RWPE2 (cell line): ENCODE data around the gene FZD7.

Experiments
- ATAC-seq: fragments of 200-7000 bp; cut with Tn5 transposase; 3 replicates; pipeline ENCODE4 v1.9.1; 2021; ENCODE audit warnings: low read depth
- DNase-seq: peaks from one replicate; pipeline ENCODE4 v3.0.0-alpha.2; 2020; ENCODE audit warnings: low spot score
- H3K27ac ChIP-seq: fragments of 450-650 bp; 2 replicates; pipeline ENCODE4 v1.5.1; 2017; ENCODE audit warnings: mild to moderate bottlenecking; ENCODE audit not compliant: poor library complexity, severe bottlenecking
- H3K27me3 ChIP-seq: fragments of 250-450 bp; sonication (Bioruptor Pico); 2 replicates; pipeline ENCODE4 v1.5.1; 2021; ENCODE audit warnings: mild to moderate bottlenecking, moderate library complexity; ENCODE audit not compliant: insufficient read depth, poor library complexity, severe bottlenecking
- H3K36me3 ChIP-seq: fragments of 250-450 bp; sonication (Bioruptor Pico); 2 replicates; pipeline ENCODE4 v1.5.1; 2020; ENCODE audit warnings: low read depth, mild to moderate bottlenecking, moderate library complexity
- H3K4me1 ChIP-seq: fragments of 250-450 bp; sonication (Bioruptor Pico); 2 replicates; pipeline ENCODE4 v1.5.1; 2021; ENCODE audit warnings: mild to moderate bottlenecking, moderate library complexity; ENCODE audit not compliant: insufficient read depth, poor library complexity, severe bottlenecking
- H3K4me3 ChIP-seq: fragments of 250-450 bp; sonication (Bioruptor Pico); 2 replicates; pipeline ENCODE4 v1.5.1; 2021; ENCODE audit warnings: mild to moderate bottlenecking, moderate library complexity; ENCODE audit not compliant: severe bottlenecking
- H3K9me3 ChIP-seq: fragments of 250-450 bp; sonication (Bioruptor Pico); 2 replicates; pipeline ENCODE4 v1.5.1; 2021; ENCODE audit warnings: mild to moderate bottlenecking, moderate library complexity; ENCODE audit not compliant: severe bottlenecking
- TF ChIP-seq, protein P1 (sequence below): fragments of 450-650 bp; IDR thresholded peaks from one replicate; pipeline ENCODE4 v1.5.1; 2017; ENCODE audit warnings: mild to moderate bottlenecking, moderate library complexity; ENCODE audit not compliant: poor library complexity, severe bottlenecking

Gene FZD7

DNA sequence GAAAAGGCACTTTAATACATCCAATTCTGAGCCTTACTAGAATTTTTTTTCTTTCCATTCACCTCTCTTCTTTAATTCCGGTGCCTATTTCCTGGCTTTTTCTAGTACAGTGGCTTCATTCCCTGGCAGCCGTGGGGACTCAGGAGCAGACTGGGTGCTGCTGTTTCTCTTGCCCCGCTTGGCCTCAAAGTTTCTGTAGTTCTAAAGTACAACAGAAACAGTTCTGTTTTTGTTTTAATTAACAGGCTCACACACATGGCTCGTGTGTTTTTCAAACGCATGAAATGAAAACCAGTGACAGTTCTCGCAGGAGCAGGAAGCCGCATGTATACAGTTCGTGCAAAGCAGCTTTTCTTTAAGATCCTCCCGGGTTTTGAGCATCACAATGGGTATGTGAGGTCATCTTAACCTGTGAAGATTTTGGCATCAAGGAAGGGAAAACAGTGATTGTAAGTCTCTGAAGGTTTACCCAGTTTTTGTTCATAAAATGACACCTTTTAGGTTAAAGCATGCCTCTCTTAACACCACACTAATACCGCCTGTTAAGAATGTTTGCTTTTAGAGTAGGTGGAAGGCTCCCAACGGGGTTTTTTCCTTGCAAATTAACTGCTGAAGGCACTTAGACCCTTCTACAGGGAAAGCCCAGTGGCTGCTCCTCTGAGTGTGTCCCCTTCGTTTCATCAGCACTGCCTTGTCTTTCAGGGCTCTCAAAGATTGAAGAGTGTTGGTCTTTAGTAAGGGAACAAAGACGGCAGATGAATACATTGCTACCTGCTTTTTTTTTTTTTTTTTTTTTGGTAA lies 5.8 kb downstream of the FZD7 start:
- DNase-seq: no peak
- peaks cover 20% of the 10 kb centered on the region for H3K27me3 ChIP-seq
- no peak overlapping the region for H3K4me3 ChIP-seq
- no peak overlapping the region for H3K27ac ChIP-seq
- no peak for ATAC-seq
- no peaks in the 10 kb centered on the region for H3K9me3 ChIP-seq
- TF ChIP-seq, protein P1, sequence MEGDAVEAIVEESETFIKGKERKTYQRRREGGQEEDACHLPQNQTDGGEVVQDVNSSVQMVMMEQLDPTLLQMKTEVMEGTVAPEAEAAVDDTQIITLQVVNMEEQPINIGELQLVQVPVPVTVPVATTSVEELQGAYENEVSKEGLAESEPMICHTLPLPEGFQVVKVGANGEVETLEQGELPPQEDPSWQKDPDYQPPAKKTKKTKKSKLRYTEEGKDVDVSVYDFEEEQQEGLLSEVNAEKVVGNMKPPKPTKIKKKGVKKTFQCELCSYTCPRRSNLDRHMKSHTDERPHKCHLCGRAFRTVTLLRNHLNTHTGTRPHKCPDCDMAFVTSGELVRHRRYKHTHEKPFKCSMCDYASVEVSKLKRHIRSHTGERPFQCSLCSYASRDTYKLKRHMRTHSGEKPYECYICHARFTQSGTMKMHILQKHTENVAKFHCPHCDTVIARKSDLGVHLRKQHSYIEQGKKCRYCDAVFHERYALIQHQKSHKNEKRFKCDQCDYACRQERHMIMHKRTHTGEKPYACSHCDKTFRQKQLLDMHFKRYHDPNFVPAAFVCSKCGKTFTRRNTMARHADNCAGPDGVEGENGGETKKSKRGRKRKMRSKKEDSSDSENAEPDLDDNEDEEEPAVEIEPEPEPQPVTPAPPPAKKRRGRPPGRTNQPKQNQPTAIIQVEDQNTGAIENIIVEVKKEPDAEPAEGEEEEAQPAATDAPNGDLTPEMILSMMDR: no peak
- H3K36me3 ChIP-seq: no peaks in the 10 kb centered on the region
- H3K4me1 ChIP-seq: no peaks in the 10 kb centered on the region

DNA sequence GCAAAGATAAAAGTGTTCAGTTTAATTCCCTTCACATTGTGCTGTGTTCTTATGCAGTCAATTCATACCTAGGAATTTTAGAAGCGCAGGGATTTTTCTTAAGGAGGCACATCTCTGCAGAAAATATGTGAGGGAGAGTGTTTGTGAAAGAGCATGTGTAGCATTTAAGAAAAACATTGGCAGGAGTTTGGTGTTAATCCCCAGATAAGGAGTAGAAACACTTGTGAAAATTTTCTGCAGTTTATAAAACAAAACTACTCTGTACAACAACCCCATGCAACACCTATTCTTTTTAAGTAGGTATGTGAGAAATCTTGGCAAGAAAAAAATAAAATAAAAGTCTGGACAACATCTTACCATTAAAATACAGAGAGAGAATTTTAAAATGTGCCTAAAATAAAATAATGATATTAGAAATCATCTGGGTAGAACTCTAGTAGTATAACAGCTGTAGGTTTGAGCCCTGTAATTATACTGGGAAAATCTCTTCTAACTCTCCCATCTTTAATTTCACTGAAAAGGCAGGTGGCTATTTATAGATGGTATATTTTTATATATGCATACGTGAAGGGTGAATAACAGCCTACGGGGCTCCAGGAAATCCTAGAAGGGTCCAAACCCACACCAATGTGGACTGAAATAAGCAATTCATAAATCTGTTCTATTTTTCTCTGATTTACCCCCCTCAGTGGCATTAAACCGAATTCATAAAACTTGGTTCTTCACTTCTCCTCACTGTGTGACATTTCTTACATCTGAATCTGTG lies 6.6 kb downstream of the FZD7 start:
- no peak for ATAC-seq
- no peak overlapping the region for H3K4me3 ChIP-seq
- DNase-seq: no peak
- H3K27me3 ChIP-seq: peaks cover 12% of the 10 kb centered on the region
- TF ChIP-seq, protein P1: no peak
- no peak overlapping the region for H3K27ac ChIP-seq
- no peaks in the 10 kb centered on the region for H3K4me1 ChIP-seq
- H3K36me3 ChIP-seq: no peaks in the 10 kb centered on the region
- no peaks in the 10 kb centered on the region for H3K9me3 ChIP-seq

DNA sequence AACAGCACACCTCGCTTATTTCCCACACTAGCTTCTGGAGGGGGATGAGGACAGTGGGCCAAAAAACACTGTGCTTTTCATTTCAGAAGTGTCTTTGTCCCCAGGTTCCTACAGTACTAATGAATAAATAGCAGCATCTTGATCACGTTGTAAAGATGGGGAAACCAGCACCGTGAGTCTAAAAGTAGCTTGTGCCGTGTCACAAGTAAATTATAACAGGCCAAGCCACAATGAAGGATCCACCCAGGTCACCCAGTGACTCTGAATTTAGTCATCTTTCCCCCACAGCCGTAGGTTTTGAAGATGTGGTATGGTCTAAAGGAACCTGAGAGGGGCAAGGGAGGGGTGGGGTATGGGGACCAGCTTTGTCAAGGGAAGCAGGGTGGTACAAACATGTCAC lies 8.8 kb downstream of the FZD7 start:
- no peak for DNase-seq
- Histone ChIP-seq H3K9me3 (no peaks in the 10 kb centered on the region), H3K4me1 (no peaks in the 10 kb centered on the region), H3K27me3 (no peaks in the 10 kb centered on the region), H3K27ac (no peak overlapping the region), H3K36me3 (no peaks in the 10 kb centered on the region), H3K4me3 (no peak overlapping the region)
- no peak for ATAC-seq
- TF ChIP-seq, protein P1: no peak

DNA sequence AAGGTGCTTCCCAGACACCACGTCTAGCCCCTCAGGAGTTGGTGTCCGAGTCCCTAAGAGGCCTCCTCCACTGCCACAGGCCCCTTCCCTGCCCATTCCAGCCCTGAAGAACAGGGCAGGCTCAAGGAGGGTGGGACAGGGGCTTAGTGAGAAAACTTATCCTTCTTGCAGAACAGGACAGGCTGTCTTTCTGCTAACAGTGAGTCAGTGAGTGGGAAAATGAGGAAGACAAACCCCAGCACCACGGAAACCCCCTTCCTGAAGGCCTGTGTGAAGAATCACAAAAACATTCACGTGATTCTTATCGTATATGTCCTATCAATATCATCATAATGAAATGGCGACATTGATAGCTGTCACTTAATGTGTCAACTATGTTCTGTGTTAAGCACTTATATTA lies 9.8 kb downstream of the FZD7 start:
- Histone ChIP-seq H3K4me1 (no peaks in the 10 kb centered on the region), H3K36me3 (no peaks in the 10 kb centered on the region), H3K9me3 (no peaks in the 10 kb centered on the region), H3K27me3 (no peaks in the 10 kb centered on the region), H3K27ac (no peak overlapping the region), H3K4me3 (no peak overlapping the region)
- ATAC-seq: no peak; the same call in 2 of the 3 replicates
- DNase-seq: no peak
- TF ChIP-seq, protein P1: no peak
